Glutamatergic neuron (in vitro differentiated cells): Measurements from ENCODE around the gene OBI1. TPM values are rescaled to one million over a fixed set of nuclear protein-coding genes. Genes with fewer than 3 reads are reported as not detected.

Experiments
- DNase-seq: peaks from one replicate; pipeline ENCODE4 v3.0.0; 2022
- H3K27ac Mint-ChIP-seq: one replicate; pipeline ENCODE4 v1.8.0; 2020; ENCODE audit warnings: mild to moderate bottlenecking, mixed read lengths, inconsistent platforms; ENCODE audit not compliant: unreplicated experiment
- H3K27me3 Mint-ChIP-seq: one replicate; pipeline ENCODE4 v1.8.0; 2020; ENCODE audit warnings: mild to moderate bottlenecking, moderate library complexity, mixed read lengths, inconsistent platforms; ENCODE audit not compliant: unreplicated experiment
- H3K36me3 Mint-ChIP-seq: one replicate; pipeline ENCODE4 v1.8.0; 2020; ENCODE audit warnings: mild to moderate bottlenecking, mixed read lengths, inconsistent platforms; ENCODE audit not compliant: unreplicated experiment
- H3K4me1 Mint-ChIP-seq: one replicate; pipeline ENCODE4 v1.8.0; 2020; ENCODE audit warnings: mild to moderate bottlenecking, low read depth, mixed read lengths, inconsistent platforms; ENCODE audit not compliant: unreplicated experiment
- H3K4me3 Mint-ChIP-seq: one replicate; pipeline ENCODE4 v1.8.0; 2020; ENCODE audit warnings: mild to moderate bottlenecking, mixed read lengths, inconsistent platforms; ENCODE audit not compliant: unreplicated experiment
- H3K9me3 Mint-ChIP-seq: one replicate; pipeline ENCODE4 v1.8.0; 2020; ENCODE audit warnings: mild to moderate bottlenecking, moderate library complexity, mixed read lengths, inconsistent platforms; ENCODE audit not compliant: unreplicated experiment
- total RNA-seq: library from RNA; stranded (reverse); fragmentation: NEBNext Ultra II Directional; extraction: Animal tissue kit (Norgen Biotek cat#: 25700); gene quantifications from one replicate; pipeline ENCODE4 v1.2.1, GENCODE V29; 2021; ENCODE audit not compliant: unreplicated experiment
- TF ChIP-seq, protein P1 (sequence below): fragments of 200-600 bp; sonication (generic); IDR thresholded peaks from one replicate; pipeline ENCODE4 v1.5.0; 2021; ENCODE audit not compliant: partially characterized antibody, unreplicated experiment

Gene OBI1
- total RNA-seq, 1 donor from 2014 or later = 16.7 TPM

DNA sequence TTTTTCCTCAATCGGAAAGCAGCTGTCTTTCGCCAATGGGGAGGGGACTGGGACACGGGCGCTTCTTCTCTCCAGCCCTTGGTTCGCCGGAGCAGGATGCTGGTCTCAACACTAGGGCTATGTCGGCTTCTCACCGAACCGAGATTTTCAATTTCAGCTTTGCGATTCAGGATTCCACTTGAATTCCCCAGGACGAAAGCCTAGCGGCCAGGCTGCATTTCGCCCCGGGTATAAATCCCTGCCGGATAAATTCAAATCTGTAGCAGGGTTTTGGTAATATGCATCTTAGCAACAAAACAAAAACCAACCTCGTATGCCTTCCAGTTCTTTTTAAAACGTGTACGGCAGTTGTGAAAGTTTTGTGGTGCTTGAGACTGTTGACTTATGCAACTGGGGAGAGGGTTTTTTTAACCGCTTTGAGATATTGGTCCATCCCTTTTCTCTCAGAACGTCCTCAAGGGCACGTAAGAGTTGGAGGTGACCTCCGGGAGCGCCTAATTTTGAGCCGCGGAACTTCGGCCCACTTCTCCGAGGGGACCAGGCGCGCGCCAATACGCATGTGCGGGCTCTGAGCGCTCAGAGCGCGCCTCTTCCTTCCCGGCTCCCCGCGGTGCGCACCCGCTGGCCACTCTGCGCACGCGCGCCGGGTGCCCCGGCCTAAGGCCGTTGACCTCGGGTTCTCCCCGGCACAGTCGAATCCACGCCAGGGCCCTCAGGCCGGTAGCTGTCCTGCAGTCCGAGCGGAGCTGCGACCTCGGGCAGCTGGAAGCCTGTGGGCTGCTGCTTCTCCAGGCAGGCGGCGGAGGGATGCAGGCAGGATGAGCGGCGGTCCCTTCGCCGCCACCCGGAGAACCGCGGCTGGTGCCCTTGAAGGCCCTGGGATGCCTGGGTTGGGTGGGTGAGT lies 63.2 kb downstream of the OBI1 start:
- Mint-ChIP-seq H3K4me1 (peaks cover 58% of the 10 kb centered on the region), H3K4me3 (peak overlapping the region; percentile 85), H3K36me3 (peaks cover 15% of the 10 kb centered on the region), H3K27me3 (peaks cover 25% of the 10 kb centered on the region), H3K27ac (peak overlapping the region; percentile 15), H3K9me3 (peaks cover 35% of the 10 kb centered on the region)
- TF ChIP-seq, protein P1, sequence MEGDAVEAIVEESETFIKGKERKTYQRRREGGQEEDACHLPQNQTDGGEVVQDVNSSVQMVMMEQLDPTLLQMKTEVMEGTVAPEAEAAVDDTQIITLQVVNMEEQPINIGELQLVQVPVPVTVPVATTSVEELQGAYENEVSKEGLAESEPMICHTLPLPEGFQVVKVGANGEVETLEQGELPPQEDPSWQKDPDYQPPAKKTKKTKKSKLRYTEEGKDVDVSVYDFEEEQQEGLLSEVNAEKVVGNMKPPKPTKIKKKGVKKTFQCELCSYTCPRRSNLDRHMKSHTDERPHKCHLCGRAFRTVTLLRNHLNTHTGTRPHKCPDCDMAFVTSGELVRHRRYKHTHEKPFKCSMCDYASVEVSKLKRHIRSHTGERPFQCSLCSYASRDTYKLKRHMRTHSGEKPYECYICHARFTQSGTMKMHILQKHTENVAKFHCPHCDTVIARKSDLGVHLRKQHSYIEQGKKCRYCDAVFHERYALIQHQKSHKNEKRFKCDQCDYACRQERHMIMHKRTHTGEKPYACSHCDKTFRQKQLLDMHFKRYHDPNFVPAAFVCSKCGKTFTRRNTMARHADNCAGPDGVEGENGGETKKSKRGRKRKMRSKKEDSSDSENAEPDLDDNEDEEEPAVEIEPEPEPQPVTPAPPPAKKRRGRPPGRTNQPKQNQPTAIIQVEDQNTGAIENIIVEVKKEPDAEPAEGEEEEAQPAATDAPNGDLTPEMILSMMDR = no peak
- peak; percentile 78 for DNase-seq

DNA sequence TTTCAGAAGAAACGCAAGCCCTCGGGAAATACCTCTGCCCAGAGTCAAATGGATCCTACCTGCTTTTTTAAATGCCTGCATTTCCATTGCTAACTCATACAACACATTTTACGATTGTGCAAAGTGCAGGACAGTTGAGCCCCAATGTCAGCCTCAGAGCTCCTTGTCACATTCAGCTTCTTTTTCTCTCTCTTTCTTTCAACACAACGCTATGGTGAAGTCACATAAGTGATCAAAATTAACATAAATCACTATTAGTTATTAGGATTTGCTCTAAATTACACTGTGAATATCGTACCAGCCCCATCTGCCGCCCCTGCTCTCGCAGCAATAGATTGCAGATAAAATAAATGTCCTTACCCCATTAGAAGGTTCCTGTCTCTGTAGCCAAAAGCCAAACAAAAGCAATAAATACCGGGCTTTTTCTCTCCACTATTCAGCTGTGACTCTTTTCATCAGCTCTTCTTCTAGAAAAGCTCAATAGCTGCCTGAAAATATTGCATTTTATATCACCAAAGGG lies 64.4 kb downstream of the OBI1 start:
- peaks cover 2% of the 10 kb centered on the region for H3K36me3 Mint-ChIP-seq
- TF ChIP-seq, protein P1 = no peak
- peak overlapping the region; percentile 85 for H3K4me3 Mint-ChIP-seq
- peaks cover 17% of the 10 kb centered on the region for H3K27me3 Mint-ChIP-seq
- DNase-seq = no peak
- peaks cover 25% of the 10 kb centered on the region for H3K9me3 Mint-ChIP-seq
- H3K27ac Mint-ChIP-seq = peak overlapping the region; percentile 29
- peaks cover 58% of the 10 kb centered on the region for H3K4me1 Mint-ChIP-seq

DNA sequence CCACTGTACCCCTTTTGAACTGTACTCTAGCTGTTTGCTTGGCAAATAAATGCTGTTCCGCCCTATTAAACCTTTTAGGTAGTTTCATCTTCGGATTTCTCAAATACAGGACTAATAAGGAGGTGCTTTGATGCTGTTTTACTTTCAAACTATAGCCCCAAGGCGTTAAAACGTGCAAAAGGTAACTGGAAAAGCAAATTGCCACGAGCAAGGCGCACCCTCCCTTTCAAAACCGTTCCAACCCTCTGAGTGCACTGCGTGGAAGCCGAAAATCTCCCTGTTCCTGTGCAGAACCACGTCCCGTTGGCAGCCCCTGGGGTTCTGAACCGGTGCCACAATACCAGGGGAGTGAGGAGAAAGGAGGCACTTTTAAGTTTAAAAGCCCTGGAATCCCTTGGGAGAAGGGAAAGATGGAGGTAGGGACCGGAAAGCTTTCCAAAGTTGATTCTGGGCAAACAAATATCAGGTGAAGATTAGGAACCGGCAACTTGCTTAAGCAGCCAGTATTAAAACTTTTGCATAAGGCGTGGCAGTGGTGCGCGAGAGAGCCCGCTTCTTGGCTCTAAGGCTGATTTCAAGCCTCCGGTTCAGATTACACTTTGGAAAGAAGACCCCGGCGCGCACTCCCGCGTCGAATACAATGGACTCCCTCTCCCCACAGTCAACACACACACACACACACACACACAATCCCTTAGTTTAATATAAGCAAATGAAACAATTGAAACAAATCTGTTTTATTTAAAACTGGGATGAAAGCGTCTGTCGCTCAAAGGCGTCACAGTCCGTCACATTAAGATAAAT lies 65.1 kb downstream of the OBI1 start:
- H3K27me3 Mint-ChIP-seq = peaks cover 14% of the 10 kb centered on the region
- H3K36me3 Mint-ChIP-seq = no peaks in the 10 kb centered on the region
- H3K9me3 Mint-ChIP-seq = peaks cover 25% of the 10 kb centered on the region
- H3K4me1 Mint-ChIP-seq = peaks cover 61% of the 10 kb centered on the region
- H3K4me3 Mint-ChIP-seq = peak overlapping the region; percentile 85
- DNase-seq = no peak
- peak overlapping the region; percentile 29 for H3K27ac Mint-ChIP-seq
- TF ChIP-seq, protein P1 = no peak

DNA sequence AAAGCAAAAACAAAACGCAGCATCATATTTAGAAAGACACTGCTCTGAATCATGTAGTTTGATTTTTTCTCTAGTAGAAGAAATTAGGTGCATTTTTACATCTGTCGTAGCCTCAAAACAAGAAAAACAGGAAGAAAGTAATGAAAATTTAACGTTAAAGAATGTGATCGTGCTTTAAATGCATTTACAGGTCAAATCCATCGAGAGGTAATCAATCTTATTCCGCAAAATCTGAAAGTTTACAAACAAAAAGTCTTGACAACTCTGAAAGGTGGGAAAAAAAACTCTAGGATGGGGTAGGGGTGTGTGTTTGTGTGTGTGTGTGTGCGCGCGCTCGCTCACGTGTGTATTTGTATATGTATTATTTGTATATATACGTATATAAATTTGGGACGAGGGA lies 65.8 kb downstream of the OBI1 start:
- H3K36me3 Mint-ChIP-seq = no peaks in the 10 kb centered on the region
- H3K27ac Mint-ChIP-seq = peak overlapping the region; percentile 86
- peak overlapping the region; percentile 70 for H3K4me3 Mint-ChIP-seq
- DNase-seq = no peak
- peaks cover 14% of the 10 kb centered on the region for H3K27me3 Mint-ChIP-seq
- peaks cover 67% of the 10 kb centered on the region for H3K4me1 Mint-ChIP-seq
- H3K9me3 Mint-ChIP-seq = peaks cover 25% of the 10 kb centered on the region
- TF ChIP-seq, protein P1 = no peak
